ENCODE measurements around the gene NRAP. TPM values are rescaled to one million over a fixed set of nuclear protein-coding genes. Genes with fewer than 3 reads are reported as not detected.
A peak's percentile ranks its signal among the peaks of the same experiment; 100 is the strongest.

NRAP gene
- total and polyA plus RNA-seq, 7 donors = 41.4 to 2,239 (median 1,429) TPM

DNA sequence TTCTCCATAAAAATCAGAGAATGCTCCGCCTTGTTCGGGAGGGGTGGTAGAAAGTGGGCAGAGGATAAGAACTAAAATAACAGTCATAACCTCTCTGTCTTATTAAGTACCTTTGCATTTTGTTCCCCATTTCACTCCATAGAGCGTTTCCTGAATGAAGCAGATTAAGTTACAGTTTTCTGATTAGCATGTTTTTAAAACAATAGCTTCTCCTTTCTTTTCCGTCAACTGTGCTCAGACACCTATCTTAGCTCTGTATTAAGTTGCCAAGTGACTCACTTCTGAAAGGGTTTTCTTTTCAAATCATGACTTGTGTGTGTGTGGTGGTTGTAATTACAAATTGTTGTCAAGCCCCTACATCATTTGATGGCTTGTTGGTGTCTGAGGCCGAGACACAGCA is 109.6 kb downstream of the NRAP start:
- no peaks in the 10 kb centered on the region for H3K27me3 ChIP-seq (ENCODE audit: insufficient read depth in 3 of 3, low read length in 2 of 3)
- no peak for ATAC-seq

DNA sequence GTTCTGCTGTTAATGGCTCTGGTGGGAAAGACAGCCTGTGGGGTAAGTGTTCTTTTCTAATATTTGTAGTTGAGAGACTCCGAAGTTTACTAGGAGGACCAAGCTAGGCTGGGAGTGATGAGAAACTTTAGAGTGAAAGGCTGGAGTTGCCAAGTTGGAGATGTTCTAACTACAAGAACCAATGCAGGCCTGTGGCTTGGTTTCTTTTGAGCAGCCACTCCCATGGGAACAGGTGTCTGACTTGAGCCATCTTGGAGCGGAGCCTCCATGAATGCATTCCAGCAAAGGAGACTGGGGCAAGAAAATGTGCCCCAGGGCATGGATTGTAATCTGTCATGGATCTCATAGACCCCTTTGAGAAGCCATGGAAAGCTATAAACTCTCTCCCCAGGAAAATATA is 110.7 kb downstream of the NRAP start:
- DNase-seq (no peak), ATAC-seq (peak in 1 of 4 donors; percentile 79)
- WGBS, 3 donors = 55 to 95% (median 63%) methylated on average over 2 of the region's 2 CpGs
- H3K9me3 ChIP-seq = no peaks in the 10 kb centered on the region
- H3K4me1 ChIP-seq = peaks cover 6% of the 10 kb centered on the region
- H3K36me3 ChIP-seq (ENCODE audit: insufficient read depth in 1 of 2, low read depth in 1 of 2) = no peaks in the 10 kb centered on the region
- H3K27ac ChIP-seq = no peak overlapping the region
- intact Hi-C loops (cut with DNase I) = no loop called here
- H3K27me3 ChIP-seq (ENCODE audit: insufficient read depth in 3 of 3, low read length in 2 of 3) = no peaks in the 10 kb centered on the region
- no peak overlapping the region for H3K4me3 ChIP-seq
- TF ChIP-seq, protein P1, sequence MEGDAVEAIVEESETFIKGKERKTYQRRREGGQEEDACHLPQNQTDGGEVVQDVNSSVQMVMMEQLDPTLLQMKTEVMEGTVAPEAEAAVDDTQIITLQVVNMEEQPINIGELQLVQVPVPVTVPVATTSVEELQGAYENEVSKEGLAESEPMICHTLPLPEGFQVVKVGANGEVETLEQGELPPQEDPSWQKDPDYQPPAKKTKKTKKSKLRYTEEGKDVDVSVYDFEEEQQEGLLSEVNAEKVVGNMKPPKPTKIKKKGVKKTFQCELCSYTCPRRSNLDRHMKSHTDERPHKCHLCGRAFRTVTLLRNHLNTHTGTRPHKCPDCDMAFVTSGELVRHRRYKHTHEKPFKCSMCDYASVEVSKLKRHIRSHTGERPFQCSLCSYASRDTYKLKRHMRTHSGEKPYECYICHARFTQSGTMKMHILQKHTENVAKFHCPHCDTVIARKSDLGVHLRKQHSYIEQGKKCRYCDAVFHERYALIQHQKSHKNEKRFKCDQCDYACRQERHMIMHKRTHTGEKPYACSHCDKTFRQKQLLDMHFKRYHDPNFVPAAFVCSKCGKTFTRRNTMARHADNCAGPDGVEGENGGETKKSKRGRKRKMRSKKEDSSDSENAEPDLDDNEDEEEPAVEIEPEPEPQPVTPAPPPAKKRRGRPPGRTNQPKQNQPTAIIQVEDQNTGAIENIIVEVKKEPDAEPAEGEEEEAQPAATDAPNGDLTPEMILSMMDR (IDR thresholded peaks at IDR 0.05) = no peak

More for the DNA sequence above, 109.6 kb downstream of the NRAP start:
- TF ChIP-seq, protein P1 (IDR thresholded peaks at IDR 0.05) = no peak
- H3K27ac ChIP-seq = no peak overlapping the region
- no peaks in the 10 kb centered on the region for H3K36me3 ChIP-seq (ENCODE audit: insufficient read depth in 1 of 2, low read depth in 1 of 2)
- WGBS, 3 donors = 68 to 81% (median 75%) methylated on average over 5 of the region's 5 CpGs
- H3K4me1 ChIP-seq = peaks cover 6% of the 10 kb centered on the region
- DNase-seq = no peak
- H3K9me3 ChIP-seq = no peaks in the 10 kb centered on the region
- intact Hi-C loops (cut with DNase I) = no loop called here
- no peak overlapping the region for H3K4me3 ChIP-seq

DNA sequence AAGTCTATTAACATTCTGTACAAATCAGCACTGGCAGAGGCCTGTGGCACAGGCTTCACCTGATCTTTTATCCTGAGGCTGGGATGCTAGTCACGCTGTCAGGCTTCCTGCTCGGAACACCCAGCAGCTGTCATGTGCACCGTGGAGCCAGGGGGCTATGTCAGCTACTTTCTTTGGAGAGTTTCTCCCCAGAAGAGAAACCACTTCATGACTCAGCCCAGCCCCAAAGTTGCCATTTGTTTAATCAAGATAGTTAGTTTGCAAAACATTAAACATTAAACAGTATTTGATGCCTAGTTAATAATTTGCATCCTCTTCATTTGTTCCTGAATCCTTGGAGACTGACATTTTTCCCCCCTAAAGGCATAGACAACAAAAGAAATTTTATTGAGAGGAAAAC is 111.1 kb downstream of the NRAP start, which contains the start of gene HABP2:
Gene HABP2 (plus strand): TSS at position 353 of the 400 bp plus-strand sequence. CDS start 69 bp downstream, outside the sequence.
- WGBS, 3 donors = 59 to 67% (median 62%) methylated on average over 3 of the region's 3 CpGs
- no peak within 1 kb of the TSS for H3K27ac ChIP-seq

DNA sequence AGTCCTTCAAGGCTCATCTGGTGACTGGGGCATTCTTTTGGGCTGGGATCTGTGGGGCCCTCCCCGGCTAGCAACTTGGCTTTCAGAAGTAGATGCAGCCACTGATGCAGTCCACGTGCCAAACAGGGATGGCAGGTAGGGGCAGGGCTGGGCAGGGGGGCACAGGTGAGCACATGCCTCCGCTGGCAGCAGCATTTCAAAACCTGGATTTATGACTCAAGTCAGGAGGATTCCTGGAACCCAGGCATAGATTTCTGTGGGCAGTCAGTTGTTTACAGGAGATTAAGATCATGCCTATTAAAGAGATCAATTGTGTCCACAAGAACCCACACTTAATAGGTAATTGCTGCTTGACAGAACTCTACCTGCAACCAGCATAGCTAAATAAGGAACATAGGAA is 111.8 kb downstream of the NRAP start:
- Histone ChIP-seq H3K9me3 (no peaks in the 10 kb centered on the region), H3K4me3 (no peak overlapping the region), H3K27me3 (ENCODE audit: insufficient read depth in 3 of 3, low read length in 2 of 3) (no peaks in the 10 kb centered on the region), H3K4me1 (peaks cover 6% of the 10 kb centered on the region), H3K27ac (no peak overlapping the region), H3K36me3 (ENCODE audit: insufficient read depth in 1 of 2, low read depth in 1 of 2) (no peaks in the 10 kb centered on the region)
- ATAC-seq = no peak
- 93 to 98% (median 94%) methylated on average over 3 of the region's 3 CpGs for WGBS, 3 donors
- intact Hi-C loops (cut with DNase I) = no loop called here
- DNase-seq = no peak
- TF ChIP-seq, protein P1 (IDR thresholded peaks at IDR 0.05) = no peak

More for the DNA sequence above, 111.1 kb downstream of the NRAP start, which contains the start of gene HABP2:
- Histone ChIP-seq H3K36me3 (ENCODE audit: insufficient read depth in 1 of 2, low read depth in 1 of 2) (no peaks in the 10 kb centered on the region), H3K27me3 (ENCODE audit: insufficient read depth in 3 of 3, low read length in 2 of 3) (no peaks in the 10 kb centered on the region), H3K4me1 (peaks cover 6% of the 10 kb centered on the region), H3K4me3 (no peak within 1 kb of the TSS), H3K9me3 (no peaks in the 10 kb centered on the region)
- intact Hi-C loops (cut with DNase I) = no loop called here
- DNase-seq (no peak), ATAC-seq (no peak)
- TF ChIP-seq, protein P1 (IDR thresholded peaks at IDR 0.05) = no peak

GRCh38 chr10:113550365-113550764 is 113.5 kb downstream of the NRAP start:
- Histone ChIP-seq H3K4me3 (no peak overlapping the region), H3K4me1 (peaks cover 6% of the 10 kb centered on the region), H3K27ac (no peak overlapping the region), H3K27me3 (ENCODE audit: insufficient read depth in 3 of 3, low read length in 2 of 3) (no peaks in the 10 kb centered on the region), H3K36me3 (ENCODE audit: insufficient read depth in 1 of 2, low read depth in 1 of 2) (no peaks in the 10 kb centered on the region), H3K9me3 (no peaks in the 10 kb centered on the region)
- WGBS, 3 donors = 34 to 38% (median 35%) methylated on average over 6 of the region's 6 CpGs
- intact Hi-C loops (cut with DNase I) = no loop called here
- no peak for ATAC-seq
- TF ChIP-seq, protein P1 (IDR thresholded peaks at IDR 0.05) = no peak
- DNase-seq = no peak
